ENCODE measurements around the gene CHST4. TPM values are rescaled to one million over a fixed set of nuclear protein-coding genes. Genes with fewer than 3 reads are reported as not detected.

Gene CHST4
- total RNA-seq: not detected
- long read RNA-seq: 0 reads

DNA sequence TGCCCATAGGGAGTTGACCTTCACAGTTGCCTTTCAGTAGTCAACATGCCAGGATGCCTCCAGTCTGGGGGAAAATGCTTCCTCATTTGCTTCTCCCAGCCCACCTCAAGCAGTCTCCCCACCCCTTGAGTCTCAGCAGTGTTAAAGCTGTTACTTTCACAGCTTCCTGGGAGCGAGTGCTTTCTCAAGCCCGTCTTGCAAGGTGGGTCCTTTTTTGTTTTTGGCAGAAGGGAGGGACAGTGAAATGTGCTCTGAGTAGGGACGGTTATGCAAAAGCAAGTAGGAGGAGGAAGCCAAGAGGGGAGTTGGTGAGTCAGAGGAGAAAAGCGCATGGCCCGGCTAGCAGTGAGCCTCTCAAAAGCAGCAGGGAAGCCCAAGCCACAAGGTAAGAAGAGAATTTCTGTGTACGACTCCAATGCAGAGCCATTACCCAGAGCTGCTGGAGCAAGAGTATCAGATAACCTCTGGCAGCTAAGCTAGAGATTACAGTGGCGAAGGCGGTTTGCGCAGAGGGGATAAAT lies at the start of gene CHST4:
Gene CHST4, plus strand, starts transcription at position 316 of the 521 bp plus-strand sequence. CDS start 10,252 bp downstream, outside the sequence.
- intact Hi-C loops (cut with micrococcal nuclease): no loop called here
- TF ChIP-seq, protein P1, sequence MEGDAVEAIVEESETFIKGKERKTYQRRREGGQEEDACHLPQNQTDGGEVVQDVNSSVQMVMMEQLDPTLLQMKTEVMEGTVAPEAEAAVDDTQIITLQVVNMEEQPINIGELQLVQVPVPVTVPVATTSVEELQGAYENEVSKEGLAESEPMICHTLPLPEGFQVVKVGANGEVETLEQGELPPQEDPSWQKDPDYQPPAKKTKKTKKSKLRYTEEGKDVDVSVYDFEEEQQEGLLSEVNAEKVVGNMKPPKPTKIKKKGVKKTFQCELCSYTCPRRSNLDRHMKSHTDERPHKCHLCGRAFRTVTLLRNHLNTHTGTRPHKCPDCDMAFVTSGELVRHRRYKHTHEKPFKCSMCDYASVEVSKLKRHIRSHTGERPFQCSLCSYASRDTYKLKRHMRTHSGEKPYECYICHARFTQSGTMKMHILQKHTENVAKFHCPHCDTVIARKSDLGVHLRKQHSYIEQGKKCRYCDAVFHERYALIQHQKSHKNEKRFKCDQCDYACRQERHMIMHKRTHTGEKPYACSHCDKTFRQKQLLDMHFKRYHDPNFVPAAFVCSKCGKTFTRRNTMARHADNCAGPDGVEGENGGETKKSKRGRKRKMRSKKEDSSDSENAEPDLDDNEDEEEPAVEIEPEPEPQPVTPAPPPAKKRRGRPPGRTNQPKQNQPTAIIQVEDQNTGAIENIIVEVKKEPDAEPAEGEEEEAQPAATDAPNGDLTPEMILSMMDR (IDR thresholded peaks at IDR 0.05; ENCODE audit: borderline replicate concordance): no peak
- peaks cover 99% of the 10 kb centered on the region for H3K27me3 ChIP-seq (ENCODE audit: low read depth)
- no peak for DNase-seq
- no peaks in the 10 kb centered on the region for H3K36me3 ChIP-seq
- H3K4me1 ChIP-seq: peaks cover 6% of the 10 kb centered on the region
- H3K4me3 ChIP-seq: no peak within 1 kb of the TSS
- H3K27ac ChIP-seq (replicated peaks): no peak within 1 kb of the TSS
- no peaks in the 10 kb centered on the region for H3K9me3 ChIP-seq (replicated peaks)

DNA sequence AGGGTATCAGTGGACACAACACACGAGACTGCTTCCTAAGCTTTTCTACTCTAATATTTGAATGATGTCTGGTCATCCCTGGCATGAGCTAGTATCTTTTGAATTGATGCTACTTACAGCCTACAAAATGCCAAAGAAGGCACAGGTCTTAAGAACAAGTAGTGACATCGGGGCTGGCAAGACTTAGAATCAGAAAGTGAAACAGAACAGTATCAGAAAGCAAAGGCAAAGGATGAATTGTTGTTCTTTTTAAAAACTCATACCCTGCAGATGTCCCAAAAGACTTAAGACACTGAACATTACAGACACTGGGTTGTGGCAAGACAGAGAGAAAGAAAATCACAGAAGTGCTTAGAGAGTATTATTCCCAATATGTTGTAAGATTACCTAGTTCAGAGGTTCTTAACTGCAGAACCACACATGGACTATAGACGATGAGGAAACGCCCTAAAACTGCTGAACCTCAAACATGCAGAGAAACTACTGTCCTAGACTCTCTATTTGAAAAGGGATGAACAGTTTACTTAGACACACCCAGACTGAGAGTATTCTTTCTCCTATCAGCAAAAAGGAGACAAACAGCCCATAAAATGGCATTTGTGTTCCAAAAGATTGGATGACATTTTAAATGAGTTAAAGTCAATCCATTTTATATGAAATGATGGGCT lies 49.6 kb upstream of the CHST4 start:
- intact Hi-C loops (cut with micrococcal nuclease): no loop called here
- H3K4me3 ChIP-seq: no peak overlapping the region
- H3K9me3 ChIP-seq (replicated peaks): no peaks in the 10 kb centered on the region
- TF ChIP-seq, protein P1 (IDR thresholded peaks at IDR 0.05; ENCODE audit: borderline replicate concordance): no peak
- no peak for DNase-seq
- peaks cover 51% of the 10 kb centered on the region for H3K36me3 ChIP-seq
- no peak overlapping the region for H3K27ac ChIP-seq (replicated peaks)
- H3K27me3 ChIP-seq (ENCODE audit: low read depth): no peaks in the 10 kb centered on the region
- H3K4me1 ChIP-seq: no peaks in the 10 kb centered on the region

DNA sequence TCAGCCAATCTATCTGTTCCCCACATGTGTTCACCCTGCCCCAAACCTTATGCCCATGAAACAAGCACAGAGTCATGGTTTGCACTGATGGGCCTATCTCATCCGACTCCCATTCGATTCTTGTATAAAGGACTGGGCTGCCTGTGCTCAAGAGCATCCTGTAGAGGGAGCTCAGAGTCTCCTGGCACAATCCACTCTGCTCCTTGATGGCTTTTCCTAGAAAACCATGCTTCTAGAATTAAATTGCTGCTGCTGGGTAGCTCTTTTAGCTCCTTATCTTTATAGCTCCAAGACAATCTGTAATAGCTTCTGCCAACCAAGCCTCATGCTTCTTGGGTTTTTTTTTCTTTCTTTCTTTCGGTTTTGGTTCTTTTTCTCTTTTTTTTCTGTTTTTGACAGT lies 46.8 kb upstream of the CHST4 start:
- no peaks in the 10 kb centered on the region for H3K9me3 ChIP-seq (replicated peaks)
- no peaks in the 10 kb centered on the region for H3K27me3 ChIP-seq (ENCODE audit: low read depth)
- H3K4me1 ChIP-seq: peaks cover 13% of the 10 kb centered on the region
- H3K36me3 ChIP-seq: peaks cover 44% of the 10 kb centered on the region
- no peak overlapping the region for H3K4me3 ChIP-seq
- no peak for DNase-seq
- intact Hi-C loops (cut with micrococcal nuclease): no loop called here
- TF ChIP-seq, protein P1 (IDR thresholded peaks at IDR 0.05; ENCODE audit: borderline replicate concordance): peak; percentile 26
- no peak overlapping the region for H3K27ac ChIP-seq (replicated peaks)

DNA sequence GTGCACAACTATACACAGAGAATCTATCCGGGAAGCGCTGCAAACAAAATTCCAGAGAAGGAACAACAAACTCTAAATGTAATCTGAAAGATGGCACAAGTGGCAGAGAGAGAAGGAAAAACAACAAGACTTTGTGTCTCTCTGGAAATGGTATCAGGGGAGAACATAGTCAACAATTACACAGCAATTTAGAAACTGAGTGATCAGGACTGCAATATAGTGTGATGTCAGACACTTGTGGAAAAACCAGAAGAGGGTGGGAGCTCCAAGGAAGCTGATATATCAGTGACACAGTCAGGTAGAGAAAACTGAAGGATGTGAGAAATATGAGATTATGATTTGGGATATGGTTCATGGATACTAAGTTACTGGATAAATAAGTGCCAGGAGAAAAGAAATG lies 45.3 kb upstream of the CHST4 start:
- intact Hi-C loops (cut with micrococcal nuclease): no loop called here
- TF ChIP-seq, protein P1 (IDR thresholded peaks at IDR 0.05; ENCODE audit: borderline replicate concordance): no peak

DNA sequence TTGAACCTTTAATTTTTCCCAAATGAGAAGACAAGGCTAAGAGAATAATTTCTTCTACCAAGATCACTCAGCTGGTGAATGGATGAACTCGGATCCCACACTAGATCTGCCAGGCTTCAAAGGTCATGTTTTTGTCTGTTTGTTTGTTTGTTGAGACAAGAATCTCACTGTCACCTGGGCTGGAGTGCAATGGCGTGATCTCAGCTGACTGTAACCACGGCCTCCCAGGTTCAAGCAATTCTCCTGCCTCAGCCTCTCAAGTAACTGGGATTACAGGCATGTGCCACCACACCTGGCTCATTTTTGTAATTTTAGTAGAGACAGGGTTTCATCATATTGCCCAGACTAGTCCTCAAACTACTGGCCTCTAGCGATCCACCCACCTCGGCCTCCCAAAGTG lies 43.7 kb upstream of the CHST4 start:
- Histone ChIP-seq H3K36me3 (peaks cover 13% of the 10 kb centered on the region), H3K27me3 (ENCODE audit: low read depth) (no peaks in the 10 kb centered on the region), H3K4me3 (no peak overlapping the region), H3K9me3 (replicated peaks) (no peaks in the 10 kb centered on the region), H3K4me1 (peaks cover 19% of the 10 kb centered on the region), H3K27ac (replicated peaks) (no peak overlapping the region)
- DNase-seq: no peak
- TF ChIP-seq, protein P1 (IDR thresholded peaks at IDR 0.05; ENCODE audit: borderline replicate concordance): no peak
- intact Hi-C loops (cut with micrococcal nuclease): no loop called here

More for the DNA sequence above, 45.3 kb upstream of the CHST4 start:
- DNase-seq: no peak
- Histone ChIP-seq H3K9me3 (replicated peaks) (no peaks in the 10 kb centered on the region), H3K4me1 (peaks cover 19% of the 10 kb centered on the region), H3K36me3 (peaks cover 29% of the 10 kb centered on the region), H3K27ac (replicated peaks) (no peak overlapping the region), H3K4me3 (no peak overlapping the region), H3K27me3 (ENCODE audit: low read depth) (no peaks in the 10 kb centered on the region)
